GM12801 (cell line): Measurements from ENCODE around the gene RHOC.

Experiments
- CTCF ChIP-seq: IDR thresholded peaks from one replicate; pipeline ENCODE4 v1.5.1; 2011; ENCODE audit warnings: control low read depth; ENCODE audit not compliant: insufficient read length; ENCODE audit errors: extremely low read depth

The RHOC gene

GRCh38 chr1:112677501-112677900, 29.4 kb downstream of the RHOC start:
- no peak for TF ChIP-seq CTCF

- TF ChIP-seq CTCF: no peak
Measured at GRCh38 chr1:112676543-112676942, 30.4 kb downstream of the RHOC start.

- no peak for TF ChIP-seq CTCF
Measured at GRCh38 chr1:112675728-112676381, 31.1 kb downstream of the RHOC start.

- TF ChIP-seq CTCF: no peak
Measured at GRCh38 chr1:112674986-112675727, 31.8 kb downstream of the RHOC start.

- no peak for TF ChIP-seq CTCF
Measured at GRCh38 chr1:112674440-112674985, 32.4 kb downstream of the RHOC start, which contains the start of gene MOV10. TSS of gene MOV10 (plus strand) at chr1:112674659. CDS start at chr1:112674913, 254 bp downstream.

GRCh38 chr1:112673592-112674439, 33.1 kb downstream of the RHOC start:
- TF ChIP-seq CTCF: no peak

GRCh38 chr1:112672842-112673241, 34.1 kb downstream of the RHOC start:
- no peak for TF ChIP-seq CTCF
